Lower leg skin (tissue), 3 donors: ENCODE results near the gene DGKB.

ENCODE experiments used
- POLR2A ChIP-seq, 2 donors: fragments of 450-650 bp; IDR thresholded peaks; one replicate each; pipeline ENCODE4 v1.6.1; 2016 to 2017; ENCODE audit warnings: antibody characterized with exemption in 2 of 2, mild to moderate bottlenecking in 1 of 2, moderate library complexity in 1 of 2
- TF ChIP-seq, protein P1 (sequence below), 3 donors: fragments of 450-650 bp; IDR thresholded peaks; one replicate each; pipeline ENCODE4 v1.5.1; 2016; ENCODE audit warnings: antibody characterized with exemption in 3 of 3, mild to moderate bottlenecking in 3 of 3, moderate library complexity in 2 of 3

DNA sequence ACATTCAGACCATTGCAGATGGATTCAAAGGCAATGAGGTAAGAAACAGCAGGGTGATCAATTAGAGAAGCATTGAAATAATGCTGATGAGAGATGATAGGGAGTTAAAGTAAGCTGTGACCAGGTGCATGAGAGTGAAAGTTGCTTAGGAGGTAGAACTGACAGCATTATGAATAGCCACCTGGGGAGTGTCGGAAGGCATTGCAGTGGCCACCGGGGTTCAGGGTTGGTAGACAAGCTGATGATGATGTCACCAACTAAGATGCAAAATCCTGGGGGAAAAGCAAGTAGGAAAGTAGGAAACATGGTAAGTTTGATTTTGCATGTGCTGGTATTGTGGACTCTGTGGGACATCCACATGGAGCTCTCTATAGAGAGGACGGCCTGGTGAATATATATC, 701.2 kb downstream of the DGKB start:
- TF ChIP-seq, protein P1, sequence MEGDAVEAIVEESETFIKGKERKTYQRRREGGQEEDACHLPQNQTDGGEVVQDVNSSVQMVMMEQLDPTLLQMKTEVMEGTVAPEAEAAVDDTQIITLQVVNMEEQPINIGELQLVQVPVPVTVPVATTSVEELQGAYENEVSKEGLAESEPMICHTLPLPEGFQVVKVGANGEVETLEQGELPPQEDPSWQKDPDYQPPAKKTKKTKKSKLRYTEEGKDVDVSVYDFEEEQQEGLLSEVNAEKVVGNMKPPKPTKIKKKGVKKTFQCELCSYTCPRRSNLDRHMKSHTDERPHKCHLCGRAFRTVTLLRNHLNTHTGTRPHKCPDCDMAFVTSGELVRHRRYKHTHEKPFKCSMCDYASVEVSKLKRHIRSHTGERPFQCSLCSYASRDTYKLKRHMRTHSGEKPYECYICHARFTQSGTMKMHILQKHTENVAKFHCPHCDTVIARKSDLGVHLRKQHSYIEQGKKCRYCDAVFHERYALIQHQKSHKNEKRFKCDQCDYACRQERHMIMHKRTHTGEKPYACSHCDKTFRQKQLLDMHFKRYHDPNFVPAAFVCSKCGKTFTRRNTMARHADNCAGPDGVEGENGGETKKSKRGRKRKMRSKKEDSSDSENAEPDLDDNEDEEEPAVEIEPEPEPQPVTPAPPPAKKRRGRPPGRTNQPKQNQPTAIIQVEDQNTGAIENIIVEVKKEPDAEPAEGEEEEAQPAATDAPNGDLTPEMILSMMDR (IDR thresholded peaks at IDR 0.05) = no peak
- no peak for TF ChIP-seq POLR2A (IDR thresholded peaks at IDR 0.05)
